Fibroblast of the aortic adventitia (primary cell): ENCODE data around the gene ANG. TPM values are rescaled to one million over a fixed set of nuclear protein-coding genes. Genes with fewer than 3 reads are reported as not detected.

Experiments used
- DNase-seq: peaks from one replicate; pipeline ENCODE4 v3.0.0-alpha.2; 2010; ENCODE audit warnings: low read depth
- H3K4me3 ChIP-seq: 2 replicates; pipeline ENCODE4 v1.5.1; 2011; ENCODE audit warnings: low read depth, mild to moderate bottlenecking, control low read depth, low read length, moderate library complexity
- CTCF ChIP-seq: IDR thresholded peaks from 2 replicates; pipeline ENCODE4 v1.5.1; 2011; ENCODE audit warnings: mild to moderate bottlenecking, low read length, control low read depth, inconsistent platforms; ENCODE audit not compliant: insufficient read depth
- total RNA-seq: library from RNA; depleted of rRNA; stranded (reverse); fragments of >200 nt; gene quantifications from 2 replicates; pipeline ENCODE4 v1.2.3, GENCODE V29; 2012; ENCODE audit warnings: low replicate concordance

Gene ANG
- total RNA-seq, 1 donor: 4.8 TPM

- no peak for DNase-seq
- no peak for TF ChIP-seq CTCF
- H3K4me3 ChIP-seq: no peak overlapping the region
These were observed 1.0 kb upstream of the ANG start for GRCh38 chr14:20687362-20688166.

- peak; percentile 86 for DNase-seq
- no peak overlapping the region for H3K4me3 ChIP-seq
- peak; percentile 88 for TF ChIP-seq CTCF
These were observed 2.5 kb downstream of the ANG start for GRCh38 chr14:20690848-20691640.

- H3K4me3 ChIP-seq: no peak overlapping the region
- DNase-seq: no peak
- no peak for TF ChIP-seq CTCF
These were observed 3.7 kb downstream of the ANG start for GRCh38 chr14:20692116-20692751.

GRCh38 chr14:20696764-20697163, 8.2 kb downstream of the ANG start:
- no peak overlapping the region for H3K4me3 ChIP-seq
- no peak for TF ChIP-seq CTCF
- no peak for DNase-seq

- peak; percentile 81 for TF ChIP-seq CTCF
- H3K4me3 ChIP-seq: no peak overlapping the region
- peak; percentile 78 for DNase-seq
These were observed 8.9 kb downstream of the ANG start for GRCh38 chr14:20697273-20698017.

- TF ChIP-seq CTCF: no peak
- H3K4me3 ChIP-seq: no peak overlapping the region
- no peak for DNase-seq
These were observed 9.4 kb downstream of the ANG start for GRCh38 chr14:20698018-20698329.
